GM18526 (cell line): Measurements from ENCODE around the gene RACGAP1.

Experiments used
- POLR2A ChIP-seq: IDR thresholded peaks from 3 replicates; pipeline ENCODE4 v1.6.1; 2011; ENCODE audit not compliant: insufficient read length; ENCODE audit errors: extremely low read depth

RACGAP1 gene

GRCh38 chr12:49985981-49986380 is 39.3 kb downstream of the RACGAP1 start:
- no peak for TF ChIP-seq POLR2A

GRCh38 chr12:49984476-49985359 is 40.6 kb downstream of the RACGAP1 start:
- TF ChIP-seq POLR2A = no peak

- no peak for TF ChIP-seq POLR2A
Measured at GRCh38 chr12:49983892-49984291, 41.4 kb downstream of the RACGAP1 start.

GRCh38 chr12:49982246-49983087 is 42.8 kb downstream of the RACGAP1 start:
- TF ChIP-seq POLR2A = no peak

- TF ChIP-seq POLR2A = no peak
Measured at GRCh38 chr12:49980501-49981349, 44.6 kb downstream of the RACGAP1 start.

- TF ChIP-seq POLR2A = no peak
Measured at GRCh38 chr12:49979791-49980190, 45.5 kb downstream of the RACGAP1 start.

- TF ChIP-seq POLR2A = no peak
Measured at GRCh38 chr12:49979016-49979586, 46.2 kb downstream of the RACGAP1 start.

- no peak for TF ChIP-seq POLR2A
Measured at GRCh38 chr12:49978125-49978524, 47.2 kb downstream of the RACGAP1 start.

- no peak for TF ChIP-seq POLR2A
Measured at GRCh38 chr12:49976557-49976956, 48.7 kb downstream of the RACGAP1 start.

- TF ChIP-seq POLR2A = no peak
Measured at GRCh38 chr12:49975318-49975761, 50.0 kb downstream of the RACGAP1 start.

GRCh38 chr12:49974677-49975317 is 50.5 kb downstream of the RACGAP1 start:
- TF ChIP-seq POLR2A = no peak

GRCh38 chr12:49974231-49974675 is 51.0 kb downstream of the RACGAP1 start:
- no peak for TF ChIP-seq POLR2A

- TF ChIP-seq POLR2A = no peak
Measured at GRCh38 chr12:49973361-49973830, 51.9 kb downstream of the RACGAP1 start.

- TF ChIP-seq POLR2A = no peak
Measured at GRCh38 chr12:49972641-49973360, 52.5 kb downstream of the RACGAP1 start, which contains the start of gene AQP6. AQP6 (plus strand) TSS chr12:49972947; CDS start chr12:49973174, 227 bp downstream.

- no peak for TF ChIP-seq POLR2A
Measured at GRCh38 chr12:49972129-49972528, 53.2 kb downstream of the RACGAP1 start.
